Upper lobe of left lung (tissue), 6 donors: ENCODE measurements around the gene MEGF11. TPM values are rescaled to one million over a fixed set of nuclear protein-coding genes. Genes with fewer than 3 reads are reported as not detected.

Experiments used
- ATAC-seq, 2 donors: fragments of 200-7000 bp; cut with Tn5 transposase; one replicate each; pipeline ENCODE4 v1.9.1; 2022; ENCODE audit warnings: mild to moderate bottlenecking in 2 of 2, moderate library complexity in 2 of 2; ENCODE audit not compliant: low FRiP score in 2 of 2
- DNase-seq, 2 donors: peaks; one replicate each; pipeline ENCODE4 v3.0.0-alpha.2; 2019 to 2020
- H3K27ac ChIP-seq, 4 donors: fragments of 200-600 bp; sonication (generic); one replicate each; pipeline ENCODE4 v1.5.1; 2016 to 2019
- H3K27me3 ChIP-seq, 4 donors: fragments of 200-600 bp; sonication (generic); one replicate each; pipeline ENCODE4 v1.5.1; 2017 to 2019
- H3K36me3 ChIP-seq, 4 donors: fragments of 200-600 bp; sonication (generic); one replicate each; pipeline ENCODE4 v1.5.1; 2016 to 2019
- H3K4me1 ChIP-seq, 4 donors: fragments of 200-600 bp; sonication (generic); one replicate each; pipeline ENCODE4 v1.5.1; 2018 to 2019
- H3K4me3 ChIP-seq, 4 donors: fragments of 200-600 bp; sonication (generic); one replicate each; pipeline ENCODE4 v1.5.1; 2017 to 2019; ENCODE audit warnings: mild to moderate bottlenecking in 2 of 4, moderate library complexity in 1 of 4
- H3K9me3 ChIP-seq, 4 donors: fragments of 200-600 bp; sonication (generic); one replicate each; pipeline ENCODE4 v1.5.1; 2018 to 2019
- EP300 ChIP-seq, 4 donors: sonication (generic); formaldehyde crosslinking; IDR thresholded peaks; one replicate each; pipeline ENCODE4 v1.5.1; 2017; ENCODE audit warnings: antibody characterized with exemption in 4 of 4, control low read depth in 2 of 4
- POLR2A ChIP-seq, 4 donors: fragments of 450-650 bp; IDR thresholded peaks; one replicate each; pipeline ENCODE4 v1.5.1; 2016 to 2017; ENCODE audit warnings: antibody characterized with exemption in 4 of 4, mild to moderate bottlenecking in 2 of 4
- POLR2AphosphoS5 ChIP-seq, 2 donors: sonication (generic); formaldehyde crosslinking; IDR thresholded peaks; one replicate each; pipeline ENCODE4 v1.5.1; 2017; ENCODE audit warnings: antibody characterized with exemption in 2 of 2
- WGBS, 2 donors: methylation state at CpG; one replicate each; pipeline ENCODE4 v1.1.5; 2017 to 2018; 5-methylcytosine and 5-hydroxymethylcytosine counted together
- total RNA-seq, 6 donors: library from RNA; depleted of rRNA in 4 of 6; stranded (reverse); fragments of >200 nt in 4 of 6; gene quantifications; one replicate each; pipeline versions ENCODE4 v1.1.0 to v1.2.1, GENCODE V29; 2016 to 2021
- TF ChIP-seq, protein P1 (sequence below), 6 experiments: fragments of 450-650 bp in 4 of 6; fragments of 200-600 bp in 2 of 6; sonication (generic) in 2 of 6; IDR thresholded peaks; one replicate each; pipeline ENCODE4 v1.5.1; 2016 to 2019; ENCODE audit warnings: antibody characterized with exemption in 6 of 6
- donor health status: DM: no; HTN: no; CAD: no; lungs with moderate emphysema.
- donor health status: DM: no; HTN: yes; CAD: no; lungs with severe emphysema.

The MEGF11 gene
- total RNA-seq, 6 donors from 2014 or later: 1.5 to 4.0 (median 3.5) TPM; not detected in 3

GRCh38 chr15:66001042-66001441 lies 252.5 kb downstream of the MEGF11 start:
- DNase-seq: no peak
- H3K27me3 ChIP-seq: no peaks in the 10 kb centered on the region
- no peak overlapping the region for H3K4me3 ChIP-seq
- H3K27ac ChIP-seq: no peak overlapping the region
- H3K36me3 ChIP-seq: no peaks in the 10 kb centered on the region
- TF ChIP-seq POLR2A (IDR thresholded peaks at IDR 0.05): no peak
- TF ChIP-seq, protein P1, sequence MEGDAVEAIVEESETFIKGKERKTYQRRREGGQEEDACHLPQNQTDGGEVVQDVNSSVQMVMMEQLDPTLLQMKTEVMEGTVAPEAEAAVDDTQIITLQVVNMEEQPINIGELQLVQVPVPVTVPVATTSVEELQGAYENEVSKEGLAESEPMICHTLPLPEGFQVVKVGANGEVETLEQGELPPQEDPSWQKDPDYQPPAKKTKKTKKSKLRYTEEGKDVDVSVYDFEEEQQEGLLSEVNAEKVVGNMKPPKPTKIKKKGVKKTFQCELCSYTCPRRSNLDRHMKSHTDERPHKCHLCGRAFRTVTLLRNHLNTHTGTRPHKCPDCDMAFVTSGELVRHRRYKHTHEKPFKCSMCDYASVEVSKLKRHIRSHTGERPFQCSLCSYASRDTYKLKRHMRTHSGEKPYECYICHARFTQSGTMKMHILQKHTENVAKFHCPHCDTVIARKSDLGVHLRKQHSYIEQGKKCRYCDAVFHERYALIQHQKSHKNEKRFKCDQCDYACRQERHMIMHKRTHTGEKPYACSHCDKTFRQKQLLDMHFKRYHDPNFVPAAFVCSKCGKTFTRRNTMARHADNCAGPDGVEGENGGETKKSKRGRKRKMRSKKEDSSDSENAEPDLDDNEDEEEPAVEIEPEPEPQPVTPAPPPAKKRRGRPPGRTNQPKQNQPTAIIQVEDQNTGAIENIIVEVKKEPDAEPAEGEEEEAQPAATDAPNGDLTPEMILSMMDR (IDR thresholded peaks at IDR 0.05): no peak
- TF ChIP-seq EP300 (IDR thresholded peaks at IDR 0.05): no peak
- no peak for TF ChIP-seq POLR2AphosphoS5 (IDR thresholded peaks at IDR 0.05)
- H3K4me1 ChIP-seq: no peaks in the 10 kb centered on the region
- ATAC-seq: no peak
- 43 to 65% methylated on average over 5 of the region's 5 CpGs for WGBS, 2 donors
- no peaks in the 10 kb centered on the region for H3K9me3 ChIP-seq

GRCh38 chr15:65998486-65998885 lies 255.1 kb downstream of the MEGF11 start:
- H3K36me3 ChIP-seq: no peaks in the 10 kb centered on the region
- TF ChIP-seq, protein P1 (IDR thresholded peaks at IDR 0.05): no peak
- TF ChIP-seq EP300 (IDR thresholded peaks at IDR 0.05) (no peak), POLR2A (IDR thresholded peaks at IDR 0.05) (no peak), POLR2AphosphoS5 (IDR thresholded peaks at IDR 0.05) (no peak)
- WGBS, 2 donors: 64 to 65% methylated on average over 8 to 9 of the region's 9 CpGs
- H3K27me3 ChIP-seq: no peaks in the 10 kb centered on the region
- no peak overlapping the region for H3K27ac ChIP-seq
- H3K4me1 ChIP-seq: no peaks in the 10 kb centered on the region
- ATAC-seq (no peak), DNase-seq (no peak)
- H3K4me3 ChIP-seq: no peak overlapping the region
- H3K9me3 ChIP-seq: no peaks in the 10 kb centered on the region

GRCh38 chr15:65996901-65997300 lies 256.6 kb downstream of the MEGF11 start:
- Histone ChIP-seq H3K36me3 (no peaks in the 10 kb centered on the region), H3K4me1 (no peaks in the 10 kb centered on the region), H3K27ac (no peak overlapping the region), H3K4me3 (no peak overlapping the region), H3K27me3 (no peaks in the 10 kb centered on the region), H3K9me3 (no peaks in the 10 kb centered on the region)
- no peak for TF ChIP-seq EP300 (IDR thresholded peaks at IDR 0.05)
- DNase-seq: no peak
- no peak for ATAC-seq
- WGBS, 2 donors: 51 to 59% methylated on average over 5 of the region's 5 CpGs

DNA sequence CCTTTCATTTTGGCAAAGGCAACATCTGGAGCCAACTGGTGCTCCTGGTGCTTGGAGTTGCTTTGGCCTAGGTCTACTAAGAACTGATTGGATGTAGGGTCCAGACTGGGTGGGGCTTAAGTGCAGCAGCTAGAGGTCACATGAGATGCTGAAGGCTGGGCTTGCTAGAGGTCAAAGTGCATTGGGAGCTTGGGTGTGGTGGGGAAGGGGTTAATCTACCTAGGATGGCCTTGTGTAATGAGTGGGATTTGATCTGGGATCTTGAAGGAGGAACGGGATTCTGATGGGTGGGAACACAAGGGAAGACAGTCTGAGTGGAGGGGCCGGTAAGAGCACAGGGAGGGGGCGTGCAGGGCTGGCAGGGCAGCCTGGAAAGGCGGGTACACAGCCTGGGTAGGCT lies 258.7 kb downstream of the MEGF11 start:
- DNase-seq (peak in 1 of 2 donors; percentile 32), ATAC-seq (no peak)
- no peaks in the 10 kb centered on the region for H3K36me3 ChIP-seq
- H3K27ac ChIP-seq: no peak overlapping the region
- H3K4me1 ChIP-seq: no peaks in the 10 kb centered on the region
- H3K9me3 ChIP-seq: no peaks in the 10 kb centered on the region
- no peaks in the 10 kb centered on the region for H3K27me3 ChIP-seq
- WGBS, 2 donors: 67 to 71% methylated on average over 4 of the region's 4 CpGs
- no peak for TF ChIP-seq POLR2AphosphoS5 (IDR thresholded peaks at IDR 0.05)
- TF ChIP-seq EP300 (IDR thresholded peaks at IDR 0.05): no peak
- TF ChIP-seq POLR2A (IDR thresholded peaks at IDR 0.05): no peak
- TF ChIP-seq, protein P1 (IDR thresholded peaks at IDR 0.05): no peak
- no peak overlapping the region for H3K4me3 ChIP-seq

- H3K4me1 ChIP-seq: no peaks in the 10 kb centered on the region
- no peak overlapping the region for H3K27ac ChIP-seq
- no peaks in the 10 kb centered on the region for H3K36me3 ChIP-seq
- H3K9me3 ChIP-seq: no peaks in the 10 kb centered on the region
- TF ChIP-seq POLR2AphosphoS5 (IDR thresholded peaks at IDR 0.05): no peak
- no peak for TF ChIP-seq EP300 (IDR thresholded peaks at IDR 0.05)
- TF ChIP-seq, protein P1 (IDR thresholded peaks at IDR 0.05): no peak
- no peak for TF ChIP-seq POLR2A (IDR thresholded peaks at IDR 0.05)
- WGBS, 2 donors: 65 to 78% methylated on average over 2 to 7 of the region's 7 CpGs
- no peak for DNase-seq
- H3K27me3 ChIP-seq: no peaks in the 10 kb centered on the region
- ATAC-seq: no peak
- H3K4me3 ChIP-seq: no peak overlapping the region
Measured at GRCh38 chr15:65993762-65994161, 259.8 kb downstream of the MEGF11 start.
